Endothelial cell (in vitro differentiated cells): ENCODE data around the gene GPS1. TPM values are rescaled to one million over a fixed set of nuclear protein-coding genes. Genes with fewer than 3 reads are reported as not detected.

Experiments
- DNase-seq: peaks from one replicate; pipeline ENCODE4 v3.0.0; 2021; ENCODE audit warnings: low spot score
- H3K27ac Mint-ChIP-seq: one replicate; pipeline ENCODE4 v1.8.0; 2021; ENCODE audit warnings: mixed read lengths, inconsistent platforms; ENCODE audit not compliant: unreplicated experiment
- H3K27me3 Mint-ChIP-seq: one replicate; pipeline ENCODE4 v1.8.0; 2021; ENCODE audit warnings: mild to moderate bottlenecking, moderate library complexity, mixed read lengths, inconsistent platforms; ENCODE audit not compliant: unreplicated experiment
- H3K36me3 Mint-ChIP-seq: one replicate; pipeline ENCODE4 v1.8.0; 2021; ENCODE audit warnings: mild to moderate bottlenecking, low read depth, mixed read lengths, inconsistent platforms; ENCODE audit not compliant: unreplicated experiment
- H3K4me1 Mint-ChIP-seq: one replicate; pipeline ENCODE4 v1.8.0; 2021; ENCODE audit warnings: mild to moderate bottlenecking, mixed read lengths, inconsistent platforms; ENCODE audit not compliant: unreplicated experiment
- H3K4me3 Mint-ChIP-seq: one replicate; pipeline ENCODE4 v1.8.0; 2021; ENCODE audit warnings: mild to moderate bottlenecking, mixed read lengths, inconsistent platforms; ENCODE audit not compliant: unreplicated experiment
- H3K9me3 Mint-ChIP-seq: one replicate; pipeline ENCODE4 v1.8.0; 2021; ENCODE audit warnings: mixed read lengths, inconsistent platforms; ENCODE audit not compliant: unreplicated experiment
- CTCF ChIP-seq: fragments of 200-600 bp; sonication (generic); IDR thresholded peaks from one replicate; pipeline ENCODE4 v1.5.0; 2021; ENCODE audit warnings: antibody characterized with exemption; ENCODE audit not compliant: unreplicated experiment
- total RNA-seq: library from RNA; stranded (reverse); fragmentation: NEBNext Ultra II Directional; extraction: Animal tissue kit (Norgen Biotek cat#: 25700); gene quantifications from one replicate; pipeline ENCODE4 v1.2.1, GENCODE V29; 2021; ENCODE audit not compliant: unreplicated experiment

GPS1 gene
- total RNA-seq, 1 donor from 2014 or later = 80.0 TPM

GRCh38 chr17:82015311-82015971, 36.3 kb upstream of the GPS1 start:
- H3K4me3 Mint-ChIP-seq = no peak overlapping the region
- H3K27ac Mint-ChIP-seq = no peak overlapping the region

GRCh38 chr17:82016061-82016874, 35.4 kb upstream of the GPS1 start:
- H3K27me3 Mint-ChIP-seq = peaks cover 3% of the 10 kb centered on the region
- no peaks in the 10 kb centered on the region for H3K9me3 Mint-ChIP-seq
- no peak for DNase-seq

More at GRCh38 chr17:82015311-82015971, 36.3 kb upstream of the GPS1 start:
- no peak for DNase-seq
- H3K27me3 Mint-ChIP-seq = peaks cover 2% of the 10 kb centered on the region
- no peaks in the 10 kb centered on the region for H3K4me1 Mint-ChIP-seq
- H3K36me3 Mint-ChIP-seq = peaks cover 4% of the 10 kb centered on the region
- no peak for TF ChIP-seq CTCF
- H3K9me3 Mint-ChIP-seq = no peaks in the 10 kb centered on the region

GRCh38 chr17:82016875-82017459, 34.7 kb upstream of the GPS1 start:
- Mint-ChIP-seq H3K36me3 (peaks cover 4% of the 10 kb centered on the region), H3K27ac (no peak overlapping the region), H3K4me1 (peaks cover 5% of the 10 kb centered on the region), H3K4me3 (no peak overlapping the region), H3K27me3 (peaks cover 3% of the 10 kb centered on the region), H3K9me3 (no peaks in the 10 kb centered on the region)
- TF ChIP-seq CTCF = no peak
- no peak for DNase-seq

More at GRCh38 chr17:82016061-82016874, 35.4 kb upstream of the GPS1 start:
- no peak for TF ChIP-seq CTCF
- Mint-ChIP-seq H3K36me3 (peaks cover 4% of the 10 kb centered on the region), H3K4me1 (no peaks in the 10 kb centered on the region), H3K27ac (no peak overlapping the region), H3K4me3 (no peak overlapping the region)

GRCh38 chr17:82017612-82018151, 34.0 kb upstream of the GPS1 start:
- Mint-ChIP-seq H3K36me3 (peaks cover 4% of the 10 kb centered on the region), H3K4me1 (peaks cover 5% of the 10 kb centered on the region), H3K9me3 (no peaks in the 10 kb centered on the region), H3K27me3 (peaks cover 3% of the 10 kb centered on the region), H3K4me3 (no peak overlapping the region), H3K27ac (no peak overlapping the region)
- no peak for TF ChIP-seq CTCF
- no peak for DNase-seq
